Osteocyte (in vitro differentiated cells): ENCODE results near the gene GPX7. TPM values are rescaled to one million over a fixed set of nuclear protein-coding genes. Genes with fewer than 3 reads are reported as not detected.
A peak's percentile ranks its signal among the peaks of the same experiment; 100 is the strongest.

Experiments
- DNase-seq: peaks from one replicate; pipeline ENCODE4 v3.0.0; 2021; ENCODE audit warnings: mixed read lengths; ENCODE audit not compliant: unreplicated experiment; ENCODE audit errors: extremely low spot score
- H3K27ac Mint-ChIP-seq: one replicate; pipeline ENCODE4 v1.8.0; 2021; ENCODE audit warnings: mild to moderate bottlenecking, mixed read lengths; ENCODE audit not compliant: unreplicated experiment
- H3K27me3 Mint-ChIP-seq: one replicate; pipeline ENCODE4 v1.8.0; 2021; ENCODE audit warnings: mixed read lengths; ENCODE audit not compliant: unreplicated experiment
- H3K36me3 Mint-ChIP-seq: one replicate; pipeline ENCODE4 v1.8.0; 2021; ENCODE audit warnings: mixed read lengths; ENCODE audit not compliant: unreplicated experiment
- H3K4me1 Mint-ChIP-seq: one replicate; pipeline ENCODE4 v1.8.0; 2021; ENCODE audit warnings: mixed read lengths; ENCODE audit not compliant: unreplicated experiment
- H3K4me3 Mint-ChIP-seq: one replicate; pipeline ENCODE4 v1.8.0; 2021; ENCODE audit warnings: mild to moderate bottlenecking, moderate library complexity, mixed read lengths; ENCODE audit not compliant: unreplicated experiment
- H3K9me3 Mint-ChIP-seq: one replicate; pipeline ENCODE4 v1.8.0; 2021; ENCODE audit warnings: mixed read lengths; ENCODE audit not compliant: unreplicated experiment
- total RNA-seq: library from RNA; stranded (reverse); gene quantifications from 2 replicates; pipeline ENCODE4 v1.2.1, GENCODE V29; 2021
- TF ChIP-seq, protein P1 (sequence below): fragments of 200-600 bp; sonication (generic); IDR thresholded peaks from 2 replicates; pipeline ENCODE4 v1.5.0; 2021; ENCODE audit warnings: antibody characterized with exemption, mild to moderate bottlenecking, moderate library complexity

The GPX7 gene
- total RNA-seq, 1 donor from 2014 or later: 36.1 TPM

DNA sequence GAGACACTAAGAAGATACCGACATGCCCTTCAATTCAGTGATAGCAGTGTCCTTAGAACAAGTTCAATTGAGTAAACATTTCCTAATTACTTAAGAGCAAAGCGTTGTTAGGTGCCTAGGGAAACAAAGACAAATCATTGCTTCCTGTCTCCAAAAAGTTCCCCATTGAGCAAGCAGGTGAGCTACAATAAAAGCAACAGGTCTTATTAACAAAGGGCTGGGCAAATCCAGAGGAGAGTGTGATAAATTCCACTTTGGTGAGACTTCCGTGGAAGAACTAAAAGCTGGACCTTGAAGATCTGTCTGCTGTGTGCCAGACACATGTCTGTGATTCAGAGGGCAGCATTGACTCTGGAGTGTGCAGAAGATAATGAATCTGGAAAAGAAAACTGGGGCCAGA lies 47.4 kb upstream of the GPX7 start:
- no peaks in the 10 kb centered on the region for H3K36me3 Mint-ChIP-seq
- TF ChIP-seq, protein P1, sequence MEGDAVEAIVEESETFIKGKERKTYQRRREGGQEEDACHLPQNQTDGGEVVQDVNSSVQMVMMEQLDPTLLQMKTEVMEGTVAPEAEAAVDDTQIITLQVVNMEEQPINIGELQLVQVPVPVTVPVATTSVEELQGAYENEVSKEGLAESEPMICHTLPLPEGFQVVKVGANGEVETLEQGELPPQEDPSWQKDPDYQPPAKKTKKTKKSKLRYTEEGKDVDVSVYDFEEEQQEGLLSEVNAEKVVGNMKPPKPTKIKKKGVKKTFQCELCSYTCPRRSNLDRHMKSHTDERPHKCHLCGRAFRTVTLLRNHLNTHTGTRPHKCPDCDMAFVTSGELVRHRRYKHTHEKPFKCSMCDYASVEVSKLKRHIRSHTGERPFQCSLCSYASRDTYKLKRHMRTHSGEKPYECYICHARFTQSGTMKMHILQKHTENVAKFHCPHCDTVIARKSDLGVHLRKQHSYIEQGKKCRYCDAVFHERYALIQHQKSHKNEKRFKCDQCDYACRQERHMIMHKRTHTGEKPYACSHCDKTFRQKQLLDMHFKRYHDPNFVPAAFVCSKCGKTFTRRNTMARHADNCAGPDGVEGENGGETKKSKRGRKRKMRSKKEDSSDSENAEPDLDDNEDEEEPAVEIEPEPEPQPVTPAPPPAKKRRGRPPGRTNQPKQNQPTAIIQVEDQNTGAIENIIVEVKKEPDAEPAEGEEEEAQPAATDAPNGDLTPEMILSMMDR: no peak
- H3K27ac Mint-ChIP-seq: no peak overlapping the region
- no peak for DNase-seq
- H3K4me3 Mint-ChIP-seq: peak overlapping the region; percentile 49
- no peaks in the 10 kb centered on the region for H3K9me3 Mint-ChIP-seq
- peaks cover 15% of the 10 kb centered on the region for H3K4me1 Mint-ChIP-seq
- no peaks in the 10 kb centered on the region for H3K27me3 Mint-ChIP-seq

DNA sequence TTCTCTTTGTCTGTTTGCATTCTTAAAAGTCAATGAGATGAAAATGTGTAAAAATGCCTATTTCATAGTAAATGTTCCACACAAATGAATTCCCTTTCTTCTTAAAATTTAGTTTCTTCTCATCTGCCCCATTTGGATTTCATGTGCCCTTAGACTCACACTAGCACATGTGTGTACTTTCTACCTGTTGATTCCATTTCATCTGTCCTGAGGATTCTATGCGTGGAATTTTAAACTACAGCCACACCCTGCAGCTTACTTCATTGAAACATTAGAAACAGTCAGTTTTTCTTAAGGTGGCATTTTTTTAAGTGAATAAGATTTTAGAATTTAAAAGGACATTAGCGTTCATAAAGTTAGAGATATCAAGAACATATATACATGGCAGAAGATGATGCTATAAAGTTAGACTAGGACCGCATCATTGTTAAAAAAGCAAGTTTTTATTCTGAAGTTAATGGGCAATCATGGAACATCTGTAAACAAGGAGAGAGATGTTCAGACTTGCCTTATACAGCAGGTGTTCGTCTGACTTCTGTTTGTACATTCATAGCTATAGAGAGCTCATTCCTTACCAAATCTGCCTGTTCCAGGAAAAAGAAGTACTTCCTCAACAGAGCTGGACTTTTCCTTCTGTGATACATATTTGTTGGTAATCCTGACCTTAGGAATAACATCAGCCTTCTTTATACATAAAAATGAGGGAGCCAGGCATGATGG lies 45.4 kb upstream of the GPX7 start:
- no peak for DNase-seq
- H3K36me3 Mint-ChIP-seq: no peaks in the 10 kb centered on the region
- H3K9me3 Mint-ChIP-seq: peaks cover 3% of the 10 kb centered on the region
- no peak overlapping the region for H3K4me3 Mint-ChIP-seq
- H3K27ac Mint-ChIP-seq: no peak overlapping the region
- TF ChIP-seq, protein P1: no peak
- no peaks in the 10 kb centered on the region for H3K27me3 Mint-ChIP-seq
- peaks cover 12% of the 10 kb centered on the region for H3K4me1 Mint-ChIP-seq

DNA sequence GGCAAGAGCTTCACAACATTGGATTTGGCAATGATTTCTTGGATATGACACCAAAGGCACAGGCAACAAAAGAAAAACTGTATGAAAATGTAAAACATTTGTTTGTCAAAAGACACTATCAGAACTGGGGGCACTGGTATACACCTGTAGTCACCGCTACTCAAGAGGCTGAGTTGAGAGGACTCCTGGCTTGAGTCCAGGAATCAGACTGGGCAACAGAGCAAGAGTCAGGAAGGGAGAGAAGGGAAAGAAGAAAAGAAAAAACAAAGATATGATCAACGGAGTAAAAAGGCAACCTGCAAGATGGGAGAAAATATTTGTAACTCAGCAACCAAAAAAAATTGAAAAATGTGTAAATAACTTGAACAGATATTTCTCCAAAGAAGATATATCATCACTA lies 43.2 kb upstream of the GPX7 start:
- Mint-ChIP-seq H3K9me3 (peaks cover 3% of the 10 kb centered on the region), H3K27me3 (no peaks in the 10 kb centered on the region), H3K36me3 (no peaks in the 10 kb centered on the region), H3K4me3 (no peak overlapping the region), H3K27ac (no peak overlapping the region), H3K4me1 (peaks cover 9% of the 10 kb centered on the region)
- TF ChIP-seq, protein P1: no peak
- DNase-seq: no peak

DNA sequence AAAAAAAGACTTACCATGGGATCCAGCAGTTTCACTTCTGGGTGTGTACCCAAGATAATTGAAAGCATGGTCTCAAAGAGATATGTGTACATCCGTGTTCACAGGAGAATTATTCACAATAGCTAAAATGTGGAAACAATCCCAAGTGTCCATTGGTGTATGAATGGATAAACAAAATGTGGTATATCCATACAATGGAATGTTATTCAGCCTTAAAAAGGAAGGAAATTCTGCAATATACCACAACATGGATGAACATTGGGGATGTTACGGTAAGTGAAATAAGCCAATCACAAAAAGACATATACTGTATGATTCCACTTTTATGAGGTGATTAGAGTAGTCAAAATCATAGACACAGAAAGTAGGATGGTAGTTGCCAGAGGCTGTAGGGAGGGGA lies 42.3 kb upstream of the GPX7 start:
- TF ChIP-seq, protein P1: no peak
- Mint-ChIP-seq H3K27me3 (peaks cover 3% of the 10 kb centered on the region), H3K9me3 (peaks cover 3% of the 10 kb centered on the region), H3K4me1 (peaks cover 2% of the 10 kb centered on the region), H3K4me3 (no peak overlapping the region), H3K27ac (no peak overlapping the region), H3K36me3 (no peaks in the 10 kb centered on the region)
- DNase-seq: no peak

DNA sequence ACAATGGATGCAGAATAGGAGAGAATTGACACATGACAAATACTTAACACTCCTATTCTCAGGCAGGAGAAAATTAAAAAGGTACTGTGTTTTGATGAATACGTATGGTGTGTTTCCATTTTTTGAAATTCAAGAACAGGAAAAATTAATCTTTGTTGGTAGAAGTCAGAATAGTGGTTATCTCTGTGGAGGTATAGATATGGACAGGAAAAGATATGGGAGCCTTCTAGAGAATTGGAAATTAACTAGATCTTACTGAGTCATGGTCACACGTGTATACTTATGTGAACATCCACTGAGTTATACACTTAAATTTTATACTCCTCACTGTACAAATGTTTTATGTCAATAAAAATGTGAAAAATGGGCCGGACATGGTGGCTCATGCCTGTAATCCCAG lies 39.4 kb upstream of the GPX7 start:
- peaks cover 3% of the 10 kb centered on the region for H3K9me3 Mint-ChIP-seq
- no peak overlapping the region for H3K4me3 Mint-ChIP-seq
- H3K36me3 Mint-ChIP-seq: no peaks in the 10 kb centered on the region
- TF ChIP-seq, protein P1: no peak
- no peak overlapping the region for H3K27ac Mint-ChIP-seq
- H3K27me3 Mint-ChIP-seq: peaks cover 5% of the 10 kb centered on the region
- DNase-seq: no peak
- H3K4me1 Mint-ChIP-seq: no peaks in the 10 kb centered on the region
